ENCODE data around the gene SCAANT1.

DNA sequence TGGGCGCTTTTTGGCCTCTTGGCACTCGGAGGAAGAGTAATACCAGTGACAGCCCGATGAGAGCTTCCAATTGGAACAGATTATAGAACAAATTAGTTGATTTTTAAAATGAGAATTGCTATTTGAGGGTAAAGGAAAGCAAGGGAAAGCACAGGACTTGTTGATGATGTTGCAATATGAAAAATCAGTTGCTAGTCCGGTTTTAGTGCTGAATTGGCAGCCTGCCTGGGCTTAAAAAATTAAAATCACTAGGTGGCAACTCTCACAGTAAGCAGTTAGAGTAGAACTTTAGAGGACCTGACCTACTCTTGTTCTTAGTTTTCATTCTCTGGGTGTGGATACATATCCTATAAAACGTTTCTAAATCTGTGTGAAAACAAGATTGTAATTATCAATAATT, 2.1 kb upstream of the SCAANT1 start:
- TF ChIP-seq, protein P1, sequence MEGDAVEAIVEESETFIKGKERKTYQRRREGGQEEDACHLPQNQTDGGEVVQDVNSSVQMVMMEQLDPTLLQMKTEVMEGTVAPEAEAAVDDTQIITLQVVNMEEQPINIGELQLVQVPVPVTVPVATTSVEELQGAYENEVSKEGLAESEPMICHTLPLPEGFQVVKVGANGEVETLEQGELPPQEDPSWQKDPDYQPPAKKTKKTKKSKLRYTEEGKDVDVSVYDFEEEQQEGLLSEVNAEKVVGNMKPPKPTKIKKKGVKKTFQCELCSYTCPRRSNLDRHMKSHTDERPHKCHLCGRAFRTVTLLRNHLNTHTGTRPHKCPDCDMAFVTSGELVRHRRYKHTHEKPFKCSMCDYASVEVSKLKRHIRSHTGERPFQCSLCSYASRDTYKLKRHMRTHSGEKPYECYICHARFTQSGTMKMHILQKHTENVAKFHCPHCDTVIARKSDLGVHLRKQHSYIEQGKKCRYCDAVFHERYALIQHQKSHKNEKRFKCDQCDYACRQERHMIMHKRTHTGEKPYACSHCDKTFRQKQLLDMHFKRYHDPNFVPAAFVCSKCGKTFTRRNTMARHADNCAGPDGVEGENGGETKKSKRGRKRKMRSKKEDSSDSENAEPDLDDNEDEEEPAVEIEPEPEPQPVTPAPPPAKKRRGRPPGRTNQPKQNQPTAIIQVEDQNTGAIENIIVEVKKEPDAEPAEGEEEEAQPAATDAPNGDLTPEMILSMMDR (conservative IDR thresholded peaks at IDR 0.05): no peak
- no peak for TF ChIP-seq EZH2 (IDR thresholded peaks at IDR 0.05; ENCODE audit: low read depth)
